Endothelial cell (in vitro differentiated cells): ENCODE data around the gene ZSWIM6. TPM values are rescaled to one million over a fixed set of nuclear protein-coding genes. Genes with fewer than 3 reads are reported as not detected.

ENCODE experiments used
- DNase-seq: peaks from one replicate; pipeline ENCODE4 v3.0.0; 2021; ENCODE audit warnings: low spot score
- H3K27ac Mint-ChIP-seq: one replicate; pipeline ENCODE4 v1.8.0; 2021; ENCODE audit warnings: mixed read lengths, inconsistent platforms; ENCODE audit not compliant: unreplicated experiment
- H3K27me3 Mint-ChIP-seq: one replicate; pipeline ENCODE4 v1.8.0; 2021; ENCODE audit warnings: mild to moderate bottlenecking, moderate library complexity, mixed read lengths, inconsistent platforms; ENCODE audit not compliant: unreplicated experiment
- H3K36me3 Mint-ChIP-seq: one replicate; pipeline ENCODE4 v1.8.0; 2021; ENCODE audit warnings: mild to moderate bottlenecking, low read depth, mixed read lengths, inconsistent platforms; ENCODE audit not compliant: unreplicated experiment
- H3K4me1 Mint-ChIP-seq: one replicate; pipeline ENCODE4 v1.8.0; 2021; ENCODE audit warnings: mild to moderate bottlenecking, mixed read lengths, inconsistent platforms; ENCODE audit not compliant: unreplicated experiment
- H3K4me3 Mint-ChIP-seq: one replicate; pipeline ENCODE4 v1.8.0; 2021; ENCODE audit warnings: mild to moderate bottlenecking, mixed read lengths, inconsistent platforms; ENCODE audit not compliant: unreplicated experiment
- H3K9me3 Mint-ChIP-seq: one replicate; pipeline ENCODE4 v1.8.0; 2021; ENCODE audit warnings: mixed read lengths, inconsistent platforms; ENCODE audit not compliant: unreplicated experiment
- CTCF ChIP-seq: fragments of 200-600 bp; sonication (generic); IDR thresholded peaks from one replicate; pipeline ENCODE4 v1.5.0; 2021; ENCODE audit warnings: antibody characterized with exemption; ENCODE audit not compliant: unreplicated experiment
- total RNA-seq: library from RNA; stranded (reverse); fragmentation: NEBNext Ultra II Directional; extraction: Animal tissue kit (Norgen Biotek cat#: 25700); gene quantifications from one replicate; pipeline ENCODE4 v1.2.1, GENCODE V29; 2021; ENCODE audit not compliant: unreplicated experiment

The ZSWIM6 gene
- total RNA-seq, 1 donor from 2014 or later: 77.0 TPM

DNA sequence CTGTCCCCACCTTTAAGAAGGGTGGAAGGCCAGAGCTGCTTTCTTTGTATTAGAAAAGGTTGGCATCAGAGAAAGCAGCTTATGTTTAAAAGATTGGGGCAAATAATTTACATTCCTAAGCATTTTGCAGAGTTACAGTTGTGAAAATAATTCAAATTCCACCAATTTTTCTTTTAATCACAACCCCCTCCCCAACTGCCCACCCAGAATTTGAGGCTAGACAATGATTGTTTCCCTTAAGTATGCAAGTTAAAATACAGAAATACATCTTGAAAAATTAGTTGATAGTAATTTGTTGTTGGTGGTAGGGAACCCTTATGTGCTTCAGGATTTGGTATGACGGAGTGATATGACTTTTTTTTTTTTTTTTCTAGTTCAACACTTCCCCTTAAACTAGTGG is 133.0 kb downstream of the ZSWIM6 start:
- Mint-ChIP-seq H3K27ac (no peak overlapping the region), H3K4me3 (no peak overlapping the region), H3K27me3 (peaks cover 4% of the 10 kb centered on the region), H3K9me3 (no peaks in the 10 kb centered on the region), H3K4me1 (peaks cover 32% of the 10 kb centered on the region), H3K36me3 (no peaks in the 10 kb centered on the region)
- no peak for TF ChIP-seq CTCF
- no peak for DNase-seq

GRCh38 chr5:61465496-61465895 is 133.4 kb downstream of the ZSWIM6 start:
- H3K9me3 Mint-ChIP-seq: no peaks in the 10 kb centered on the region
- no peak for TF ChIP-seq CTCF
- no peak overlapping the region for H3K4me3 Mint-ChIP-seq
- H3K4me1 Mint-ChIP-seq: peaks cover 32% of the 10 kb centered on the region
- DNase-seq: no peak
- H3K27ac Mint-ChIP-seq: no peak overlapping the region
- no peaks in the 10 kb centered on the region for H3K36me3 Mint-ChIP-seq
- H3K27me3 Mint-ChIP-seq: peaks cover 4% of the 10 kb centered on the region

DNA sequence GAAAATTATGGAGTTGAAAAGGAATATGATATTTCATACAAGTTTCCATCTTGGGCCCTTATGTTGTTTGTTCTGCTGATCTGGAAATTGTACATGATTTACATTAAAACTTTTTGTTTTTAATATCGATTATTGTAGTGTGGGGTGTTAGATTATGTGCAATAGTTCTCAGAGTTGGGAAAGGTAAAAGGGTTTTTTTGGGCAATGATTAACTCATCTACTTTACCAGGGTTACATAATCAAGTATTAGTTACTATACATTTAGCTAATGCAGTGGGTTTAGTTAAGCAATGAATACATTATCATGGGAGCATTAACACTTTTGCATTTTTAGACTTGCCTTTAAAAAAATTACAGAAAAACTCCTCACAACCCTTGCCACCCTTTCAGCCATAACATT is 134.0 kb downstream of the ZSWIM6 start:
- Mint-ChIP-seq H3K9me3 (no peaks in the 10 kb centered on the region), H3K27ac (no peak overlapping the region), H3K4me1 (peaks cover 31% of the 10 kb centered on the region), H3K27me3 (peaks cover 4% of the 10 kb centered on the region), H3K4me3 (no peak overlapping the region), H3K36me3 (peaks cover 4% of the 10 kb centered on the region)
- no peak for TF ChIP-seq CTCF
- no peak for DNase-seq

- Mint-ChIP-seq H3K27ac (no peak overlapping the region), H3K4me1 (peaks cover 30% of the 10 kb centered on the region), H3K27me3 (peaks cover 8% of the 10 kb centered on the region), H3K4me3 (no peak overlapping the region), H3K36me3 (peaks cover 19% of the 10 kb centered on the region), H3K9me3 (no peaks in the 10 kb centered on the region)
- no peak for TF ChIP-seq CTCF
- no peak for DNase-seq
Observed at GRCh38 chr5:61467766-61468482, 135.9 kb downstream of the ZSWIM6 start.

GRCh38 chr5:61468483-61468865 is 136.4 kb downstream of the ZSWIM6 start:
- H3K4me1 Mint-ChIP-seq: peaks cover 26% of the 10 kb centered on the region
- H3K27ac Mint-ChIP-seq: no peak overlapping the region
- no peak for DNase-seq
- H3K27me3 Mint-ChIP-seq: peaks cover 8% of the 10 kb centered on the region
- TF ChIP-seq CTCF: peak; percentile 29
- no peaks in the 10 kb centered on the region for H3K9me3 Mint-ChIP-seq
- no peak overlapping the region for H3K4me3 Mint-ChIP-seq
- peaks cover 20% of the 10 kb centered on the region for H3K36me3 Mint-ChIP-seq
